Kidney (tissue), 14 donors: ENCODE data around the gene ACSM3. TPM values are rescaled to one million over a fixed set of nuclear protein-coding genes. Genes with fewer than 3 reads are reported as not detected.

Experiments
- DNase-seq, 5 donors: peaks; one replicate each; pipeline ENCODE4 v3.0.0-alpha.2; 2013 to 2020
- FAIRE-seq: peaks from 2 replicates; lab custom pipeline; 2012; peaks lifted over from hg19 to GRCh38; lab: Jason Lieb, UNC
- H3K27ac ChIP-seq, 2 donors: one replicate each; pipeline ENCODE4 v1.7.0; 2013; ENCODE audit warnings: low read depth in 2 of 2, low read length in 2 of 2, inconsistent platforms in 1 of 2
- H3K27me3 ChIP-seq: one replicate; pipeline ENCODE4 v1.7.1; 2013; ENCODE audit warnings: low read length, inconsistent platforms; ENCODE audit not compliant: control insufficient read depth, insufficient read depth
- H3K36me3 ChIP-seq, 3 donors: one replicate each; pipeline versions ENCODE4 v1.7.0 to v1.7.1; 2013; ENCODE audit warnings: low read length in 3 of 3, control low read depth in 1 of 3, inconsistent platforms in 1 of 3; ENCODE audit not compliant: insufficient read depth in 3 of 3, control insufficient read depth in 2 of 3
- H3K4me1 ChIP-seq, 3 donors: one replicate each; pipeline versions ENCODE4 v1.7.0 to v1.7.1; 2013; ENCODE audit warnings: low read length in 3 of 3, inconsistent platforms in 1 of 3, low read depth in 1 of 3; ENCODE audit not compliant: control insufficient read depth in 2 of 3, insufficient read depth in 2 of 3
- H3K4me3 ChIP-seq, 3 donors: one replicate each; pipeline versions ENCODE4 v1.7.0 to v1.8.1; 2013; ENCODE audit warnings: low read length in 3 of 3, control low read depth in 1 of 3, inconsistent platforms in 1 of 3
- H3K9ac ChIP-seq, 3 donors: one replicate each; pipeline versions ENCODE4 v1.7.0 to v1.7.1; 2013; ENCODE audit warnings: low read length in 3 of 3, control low read depth in 1 of 3, inconsistent platforms in 1 of 3
- H3K9me3 ChIP-seq, 3 donors: one replicate each; pipeline versions ENCODE4 v1.7.0 to v1.7.1; 2013; ENCODE audit warnings: low read length in 3 of 3, control low read depth in 1 of 3, inconsistent platforms in 1 of 3; ENCODE audit not compliant: control insufficient read depth in 2 of 3, insufficient read depth in 1 of 3
- intact Hi-C: fragments of 100-400 bp; cut with DNase I; formaldehyde crosslinking; loops from one replicate; pipeline ENCODE4 v1.11.1; 2022
- polyA plus RNA-seq: library from polyadenylated mRNA; stranded (reverse); fragments of 350-450 nt; fragmentation: Illumina TruSeq; extraction: RNeasy Lipid Tissue Mini Kit (QIAGEN cat#74804); gene quantifications from one replicate; pipeline ENCODE4 v1.2.3, GENCODE V29; 2014; ENCODE audit warnings: low read depth, low replicate concordance; ENCODE audit not compliant: insufficient read depth
- total RNA-seq: library from RNA; stranded (reverse); fragmentation: NEBNext Ultra II Directional; extraction: Animal tissue kit (Norgen Biotek cat#: 25700); gene quantifications from one replicate; pipeline ENCODE4 v1.2.1, GENCODE V29; 2021
- TF ChIP-seq, protein P1 (sequence below): IDR thresholded peaks from 3 replicates; pipeline ENCODE4 v1.5.1; 2012; ENCODE audit warnings: mild to moderate bottlenecking, moderate library complexity, borderline replicate concordance; ENCODE audit not compliant: insufficient read depth; ENCODE audit errors: extremely low read depth
- donor health status: control.
- donor health status: control.
- donor health status: control.
- donor health status: control.
- donor health status: control.
- donor health status: DM: yes; HTN: yes; CAD: no.
- donor health status: Normal renal cell carcinoma (clear cell type).

Gene ACSM3
- total and polyA plus RNA-seq, 2 donors from 2014 or later: 31.5 to 139 TPM

DNA sequence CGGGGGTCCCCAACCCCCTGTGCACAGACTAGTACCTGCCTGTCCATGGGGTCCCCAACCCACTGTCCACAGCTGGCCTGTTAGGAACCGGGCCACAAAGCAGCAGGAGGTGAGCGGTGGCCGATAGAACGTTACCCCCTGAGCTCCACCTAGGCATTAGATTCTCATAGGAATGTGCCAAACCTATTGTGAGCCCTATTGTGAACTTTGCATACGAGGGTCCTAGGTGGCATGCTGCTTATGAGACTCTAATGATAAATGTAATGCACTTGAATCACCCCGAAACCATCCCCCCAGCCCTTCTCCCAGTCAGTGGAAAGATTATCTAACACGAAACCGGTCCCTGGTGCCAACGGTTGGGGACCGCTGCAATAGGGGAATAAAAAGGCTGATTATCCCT is 44.0 kb downstream of the ACSM3 start:
- TF ChIP-seq, protein P1, sequence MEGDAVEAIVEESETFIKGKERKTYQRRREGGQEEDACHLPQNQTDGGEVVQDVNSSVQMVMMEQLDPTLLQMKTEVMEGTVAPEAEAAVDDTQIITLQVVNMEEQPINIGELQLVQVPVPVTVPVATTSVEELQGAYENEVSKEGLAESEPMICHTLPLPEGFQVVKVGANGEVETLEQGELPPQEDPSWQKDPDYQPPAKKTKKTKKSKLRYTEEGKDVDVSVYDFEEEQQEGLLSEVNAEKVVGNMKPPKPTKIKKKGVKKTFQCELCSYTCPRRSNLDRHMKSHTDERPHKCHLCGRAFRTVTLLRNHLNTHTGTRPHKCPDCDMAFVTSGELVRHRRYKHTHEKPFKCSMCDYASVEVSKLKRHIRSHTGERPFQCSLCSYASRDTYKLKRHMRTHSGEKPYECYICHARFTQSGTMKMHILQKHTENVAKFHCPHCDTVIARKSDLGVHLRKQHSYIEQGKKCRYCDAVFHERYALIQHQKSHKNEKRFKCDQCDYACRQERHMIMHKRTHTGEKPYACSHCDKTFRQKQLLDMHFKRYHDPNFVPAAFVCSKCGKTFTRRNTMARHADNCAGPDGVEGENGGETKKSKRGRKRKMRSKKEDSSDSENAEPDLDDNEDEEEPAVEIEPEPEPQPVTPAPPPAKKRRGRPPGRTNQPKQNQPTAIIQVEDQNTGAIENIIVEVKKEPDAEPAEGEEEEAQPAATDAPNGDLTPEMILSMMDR: no peak
- H3K9me3 ChIP-seq: no peaks in the 10 kb centered on the region
- no peak overlapping the region for H3K9ac ChIP-seq
- intact Hi-C loops: no loop called here
- no peaks in the 10 kb centered on the region for H3K4me1 ChIP-seq
- H3K27ac ChIP-seq: no peak overlapping the region
- H3K4me3 ChIP-seq: no peak overlapping the region
- DNase-seq: no peak
- H3K36me3 ChIP-seq: no peaks in the 10 kb centered on the region
- H3K27me3 ChIP-seq: no peaks in the 10 kb centered on the region
- FAIRE-seq: no peak

DNA sequence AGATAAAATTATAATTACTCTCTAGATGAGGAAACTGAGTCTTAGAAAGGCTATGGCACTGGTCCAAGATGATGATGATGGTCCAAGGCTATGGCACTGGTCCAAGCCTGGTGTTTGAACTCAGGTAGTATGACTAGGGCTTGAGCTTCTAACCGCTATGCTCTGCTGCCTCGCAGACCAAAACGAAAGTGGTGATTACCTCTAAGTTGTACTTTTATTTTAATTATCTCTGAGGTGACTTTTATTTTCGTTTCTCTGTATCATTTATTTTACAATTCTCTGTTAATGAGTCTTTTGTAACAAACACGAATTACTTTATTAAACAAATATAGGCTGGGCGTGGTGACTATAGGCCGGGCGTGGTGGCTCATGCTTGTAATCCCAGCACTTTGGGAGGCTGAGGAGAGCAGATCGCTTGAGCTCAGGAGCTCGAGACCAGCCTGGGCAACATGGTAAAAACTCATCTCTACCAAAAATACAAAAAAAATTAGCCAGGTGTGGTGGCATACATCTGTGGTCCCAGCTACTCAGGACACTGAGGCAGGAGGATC is 48.1 kb downstream of the ACSM3 start:
- intact Hi-C loops: no loop called here
- Histone ChIP-seq H3K9me3 (no peaks in the 10 kb centered on the region), H3K4me3 (no peak overlapping the region), H3K9ac (no peak overlapping the region), H3K27ac (no peak overlapping the region), H3K4me1 (no peaks in the 10 kb centered on the region), H3K27me3 (no peaks in the 10 kb centered on the region), H3K36me3 (no peaks in the 10 kb centered on the region)
- FAIRE-seq (no peak), DNase-seq (no peak)
- TF ChIP-seq, protein P1: no peak

DNA sequence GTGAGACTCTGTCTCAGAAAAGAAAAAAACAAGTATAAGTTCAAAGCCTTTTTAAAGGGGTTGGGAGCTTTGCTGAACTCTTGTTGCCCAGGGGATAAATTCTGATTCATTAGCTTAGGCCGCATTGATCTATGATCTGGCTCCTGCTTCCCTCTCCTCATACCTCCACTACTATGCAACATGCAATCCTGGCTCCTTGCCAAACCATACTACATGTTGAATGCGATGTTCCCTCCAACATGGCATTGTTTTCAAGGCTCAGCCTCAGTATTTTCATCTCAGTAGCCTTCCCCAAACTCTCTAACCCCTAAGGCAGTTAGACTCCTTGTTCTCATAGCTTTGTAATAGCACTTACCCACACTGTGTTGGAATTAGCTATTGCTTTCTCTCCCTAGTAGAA is 48.7 kb downstream of the ACSM3 start:
- H3K9me3 ChIP-seq: no peaks in the 10 kb centered on the region
- no peak overlapping the region for H3K27ac ChIP-seq
- H3K4me3 ChIP-seq: no peak overlapping the region
- DNase-seq (no peak), FAIRE-seq (no peak)
- intact Hi-C loops: no loop called here
- TF ChIP-seq, protein P1: no peak
- no peaks in the 10 kb centered on the region for H3K27me3 ChIP-seq
- no peaks in the 10 kb centered on the region for H3K4me1 ChIP-seq
- no peak overlapping the region for H3K9ac ChIP-seq
- no peaks in the 10 kb centered on the region for H3K36me3 ChIP-seq

DNA sequence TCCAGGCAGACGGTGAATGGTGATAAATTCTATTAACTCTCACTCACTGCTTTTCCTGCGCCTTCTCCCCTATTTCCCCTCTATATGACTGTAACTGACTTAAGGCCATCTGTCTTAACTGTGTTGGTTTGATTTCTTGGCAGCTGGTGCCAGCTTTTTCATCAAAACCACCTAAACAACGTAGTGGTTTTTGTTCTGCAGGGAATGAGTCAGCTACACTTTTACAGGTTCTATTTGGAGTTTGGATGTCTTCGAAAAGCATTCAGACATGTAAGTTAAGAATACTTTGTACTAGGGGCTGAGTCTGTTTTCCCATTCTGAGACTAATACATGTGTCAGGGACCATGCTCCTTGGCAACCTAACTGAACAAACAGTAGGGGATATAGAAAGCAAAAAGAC is 51.0 kb downstream of the ACSM3 start:
- Histone ChIP-seq H3K36me3 (no peaks in the 10 kb centered on the region), H3K27ac (no peak overlapping the region), H3K27me3 (no peaks in the 10 kb centered on the region), H3K9ac (no peak overlapping the region), H3K4me1 (no peaks in the 10 kb centered on the region), H3K9me3 (no peaks in the 10 kb centered on the region), H3K4me3 (no peak overlapping the region)
- no peak for FAIRE-seq
- intact Hi-C loops: no loop called here
- TF ChIP-seq, protein P1: no peak
- no peak for DNase-seq
